Breast epithelium (tissue), 3 donors: ENCODE data around the gene OR4E2.

Source experiments
- CTCF ChIP-seq, 3 donors: fragments of 450-650 bp; IDR thresholded peaks; one replicate each; pipeline ENCODE4 v1.5.1; 2016 to 2017; ENCODE audit warnings: antibody characterized with exemption in 3 of 3, mild to moderate bottlenecking in 3 of 3, moderate library complexity in 3 of 3
- POLR2A ChIP-seq: fragments of 450-650 bp; IDR thresholded peaks from one replicate; pipeline ENCODE4 v1.6.1; 2016; ENCODE audit warnings: antibody characterized with exemption, mild to moderate bottlenecking, moderate library complexity

GRCh38 chr14:21704338-21704737 lies 50.7 kb downstream of the OR4E2 start:
- TF ChIP-seq POLR2A (no peak), CTCF (IDR thresholded peaks at IDR 0.05) (no peak)
